GM19099 (cell line): ENCODE data around the gene COL13A1.

ENCODE experiments used
- POLR2A ChIP-seq: IDR thresholded peaks from 3 replicates; pipeline ENCODE4 v1.6.1; 2011; ENCODE audit warnings: low read depth; ENCODE audit not compliant: insufficient read length; ENCODE audit errors: extremely low read depth

COL13A1 gene

DNA sequence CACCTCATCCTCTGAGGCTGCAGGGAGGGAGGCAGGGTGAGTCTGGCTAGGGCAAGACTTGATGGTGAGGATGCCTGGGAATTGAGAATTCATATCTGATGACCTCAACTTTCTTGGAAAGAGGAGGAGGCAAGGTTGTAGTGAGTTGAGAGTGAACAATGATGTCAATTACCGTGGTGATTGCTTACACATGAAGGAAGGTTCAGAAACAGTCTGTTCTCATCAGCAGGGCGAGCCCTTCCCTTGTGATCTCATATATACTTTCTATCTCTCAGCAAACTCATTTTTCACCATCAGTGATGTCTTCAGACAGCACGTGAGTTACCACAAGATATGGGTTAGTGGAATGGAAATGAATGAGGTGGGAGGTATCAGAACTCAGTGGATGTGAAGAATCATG, 20.1 kb upstream of the COL13A1 start:
- no peak for TF ChIP-seq POLR2A

DNA sequence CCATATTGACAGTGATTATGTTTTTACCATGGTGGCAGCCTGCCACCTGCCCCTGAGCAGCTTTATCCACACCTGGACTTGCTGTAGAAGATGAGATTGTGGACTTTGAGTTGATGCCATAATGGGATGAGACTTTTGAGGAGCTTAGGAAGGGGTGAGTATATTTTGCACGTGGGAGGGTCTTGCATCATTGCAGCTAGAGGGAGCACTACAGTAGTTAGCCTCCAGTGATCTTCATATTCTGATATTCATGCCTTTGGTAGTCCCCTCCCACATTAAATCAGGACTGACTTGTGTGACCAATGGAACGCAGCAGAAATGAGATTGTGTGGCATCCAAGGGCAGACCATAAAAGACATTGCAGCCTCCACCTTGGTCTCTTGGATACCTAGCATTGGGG, 18.2 kb upstream of the COL13A1 start:
- TF ChIP-seq POLR2A, result no peak

DNA sequence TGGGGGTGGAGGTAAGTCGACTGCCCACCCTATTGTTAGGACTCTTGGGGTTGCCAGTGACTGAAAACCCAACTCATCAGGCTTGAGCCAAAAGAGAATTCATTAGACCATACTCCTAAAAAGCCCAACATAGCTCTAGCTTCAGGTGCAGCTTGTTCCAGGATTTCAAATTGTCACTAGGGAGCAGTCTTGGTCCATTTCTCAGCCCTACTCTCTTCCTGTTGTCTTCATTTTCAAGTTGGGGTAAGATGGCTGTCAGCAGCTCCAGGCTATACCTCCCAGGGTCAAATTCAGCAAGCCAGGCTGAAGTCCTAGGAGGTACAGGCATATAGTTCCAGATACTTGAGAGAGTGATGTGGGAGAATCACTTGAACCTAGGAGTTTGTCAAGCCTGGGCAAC, 14.9 kb upstream of the COL13A1 start:
- no peak for TF ChIP-seq POLR2A

DNA sequence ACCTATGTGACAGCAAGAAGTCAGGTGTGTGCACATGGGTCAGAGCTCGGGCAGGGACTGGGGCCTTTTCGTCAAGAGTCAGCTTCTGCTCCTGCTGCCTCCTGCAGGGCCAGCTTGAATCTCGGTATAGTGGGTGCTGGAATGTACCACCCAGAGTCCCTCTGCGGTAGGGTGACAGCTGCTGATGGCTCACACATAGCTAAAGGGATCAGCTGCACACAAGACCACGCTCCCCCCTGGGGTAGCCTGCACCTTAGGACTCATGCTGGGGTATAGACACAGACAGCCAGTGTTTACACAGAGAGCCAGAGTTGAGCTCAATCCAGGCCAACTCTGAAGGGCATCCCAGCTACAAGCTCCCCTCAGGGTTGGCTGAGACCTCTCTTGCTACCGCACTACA, 14.0 kb upstream of the COL13A1 start:
- no peak for TF ChIP-seq POLR2A

DNA sequence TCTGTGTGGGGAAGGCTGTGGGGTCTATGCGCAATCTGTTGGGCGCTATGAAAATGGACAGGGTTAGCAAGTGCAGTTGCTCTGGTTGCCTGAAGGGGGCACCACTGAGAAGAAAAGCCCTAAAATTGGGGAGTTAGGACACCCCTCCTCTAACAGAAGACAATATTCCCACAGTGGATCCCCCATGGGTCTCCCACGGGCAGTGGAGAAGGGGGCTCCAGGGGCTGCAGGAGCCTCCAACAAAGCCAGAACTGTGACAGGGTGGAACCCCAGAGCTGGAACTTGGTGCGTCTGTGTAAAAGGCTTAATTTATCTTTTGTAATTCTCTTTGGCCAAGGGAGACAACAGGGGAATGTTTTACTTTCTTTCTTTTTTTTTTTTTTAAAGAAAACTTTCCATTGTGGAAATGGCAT, 12.5 kb upstream of the COL13A1 start:
- no peak for TF ChIP-seq POLR2A

DNA sequence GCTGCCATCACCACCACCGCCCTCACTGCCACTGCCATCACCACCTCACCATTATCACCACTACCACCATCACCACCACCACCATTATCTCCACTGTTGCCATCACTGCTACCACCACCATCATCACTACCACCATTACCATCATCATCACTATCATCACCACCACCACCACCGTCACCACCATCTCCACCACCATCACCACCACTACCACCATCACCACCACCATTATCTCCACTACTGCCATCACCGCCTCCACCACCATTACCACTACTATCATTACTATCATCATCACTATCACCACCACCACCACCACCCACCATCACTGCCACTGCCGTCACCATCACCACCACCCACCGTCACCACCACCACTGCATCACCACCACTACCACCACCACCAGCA, 9.9 kb upstream of the COL13A1 start:
- no peak for TF ChIP-seq POLR2A

DNA sequence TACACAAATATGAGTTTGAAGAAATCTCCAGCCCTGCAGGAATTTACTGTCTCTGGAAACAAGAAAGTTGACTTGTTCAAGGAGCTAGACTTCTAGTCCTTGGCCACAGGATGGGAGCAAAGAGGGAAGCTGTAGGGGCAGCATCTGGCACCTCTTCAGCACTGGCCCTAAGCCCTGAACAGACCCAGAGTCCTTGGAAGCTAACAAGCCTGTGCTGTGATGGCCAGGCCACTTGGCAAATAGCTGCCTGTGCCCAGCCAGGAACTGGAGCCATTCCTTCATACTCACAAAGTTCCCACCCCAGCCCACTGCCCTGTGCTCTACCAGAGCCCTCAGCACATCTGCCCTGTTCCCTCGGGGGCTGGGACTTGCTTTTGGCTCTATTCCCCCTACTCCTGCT, 9.4 kb upstream of the COL13A1 start:
- no peak for TF ChIP-seq POLR2A

DNA sequence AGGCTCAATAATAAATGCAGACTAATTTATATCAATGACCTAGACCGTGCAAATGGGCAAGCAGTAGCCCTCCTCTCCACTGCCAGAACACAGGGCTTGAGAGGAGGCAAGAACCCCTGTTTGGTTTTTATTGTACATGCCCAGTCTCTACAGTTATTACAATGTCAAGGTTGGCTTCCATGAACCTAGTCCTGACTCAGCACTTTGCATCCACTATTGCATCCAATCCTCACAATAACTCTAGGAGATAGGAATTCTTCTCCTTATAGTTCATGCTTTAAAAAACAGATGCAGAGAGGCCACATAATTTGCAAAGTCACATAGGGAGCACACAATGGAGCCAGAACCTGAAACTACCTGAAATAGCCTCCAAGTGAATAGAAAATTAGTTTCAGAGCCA, 7.0 kb upstream of the COL13A1 start:
- TF ChIP-seq POLR2A, result no peak

DNA sequence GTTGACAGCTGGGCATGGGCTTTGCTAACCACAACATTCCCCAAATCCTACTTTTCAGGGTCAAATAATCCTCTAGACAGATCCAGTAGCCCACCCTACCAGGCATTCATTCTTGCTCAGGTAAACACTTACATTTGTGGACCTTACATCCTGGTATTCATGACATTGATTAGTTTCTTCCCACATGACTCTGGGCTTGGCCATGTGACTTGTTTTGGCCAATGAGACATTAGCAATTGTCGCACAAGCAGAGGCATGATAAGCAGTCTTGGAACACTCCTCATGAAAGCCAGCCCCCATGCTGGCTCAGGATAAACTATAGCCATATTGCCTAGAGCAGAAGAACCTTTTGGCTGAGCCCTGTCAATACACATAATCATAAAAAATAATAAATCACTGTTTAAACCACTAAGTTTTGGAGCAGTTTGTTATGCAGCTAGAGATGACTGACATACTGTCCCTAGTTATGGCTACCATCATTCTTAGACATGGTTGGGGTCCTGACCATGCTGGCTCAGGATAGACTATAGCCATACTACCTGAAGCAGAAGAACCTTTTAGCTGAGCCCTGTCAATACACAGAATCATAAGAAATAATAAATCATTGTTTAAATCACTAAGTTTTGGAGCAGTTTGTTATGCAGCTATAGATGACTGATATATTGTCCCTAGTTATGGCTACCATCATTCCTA, 6.3 kb upstream of the COL13A1 start:
- no peak for TF ChIP-seq POLR2A

DNA sequence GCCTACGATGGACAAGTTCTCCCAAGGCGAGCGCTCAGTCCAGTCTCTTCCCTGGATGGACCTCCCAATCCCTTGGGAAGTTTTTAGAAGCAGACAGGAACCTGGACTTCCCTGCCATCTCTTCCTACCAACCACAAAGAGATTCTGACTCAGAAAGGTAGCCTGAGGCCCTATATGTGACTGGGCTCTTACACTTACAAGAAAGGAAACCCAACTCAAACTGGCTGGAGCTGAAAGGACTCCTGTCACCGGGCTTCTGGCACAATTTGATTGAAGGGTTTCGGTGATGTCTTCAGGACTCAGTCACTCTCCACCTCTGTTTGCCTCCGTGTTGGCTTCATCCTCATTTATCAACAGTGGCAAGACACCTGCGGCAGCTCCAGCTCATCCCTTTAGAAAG, 3.7 kb upstream of the COL13A1 start:
- TF ChIP-seq POLR2A, result no peak

DNA sequence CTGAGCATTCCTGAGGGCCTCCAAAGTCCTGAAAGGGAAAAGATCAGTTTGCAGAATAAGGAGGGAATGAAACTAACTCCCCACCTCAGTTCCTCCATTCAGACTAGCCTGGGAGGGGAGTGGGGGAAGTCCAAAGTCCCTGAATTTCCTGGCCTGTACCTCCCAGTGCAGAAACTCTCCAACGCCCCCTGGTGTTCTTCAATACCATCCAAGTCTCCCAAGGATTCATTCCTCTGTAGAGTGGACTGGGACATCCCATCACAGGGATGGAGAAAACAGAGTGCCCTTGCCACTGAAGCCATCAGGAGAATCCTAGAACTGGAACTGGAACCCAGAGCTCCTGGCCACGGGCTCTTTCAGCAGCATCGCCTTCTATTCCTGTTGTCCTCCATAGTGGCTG, 1.6 kb upstream of the COL13A1 start:
- no peak for TF ChIP-seq POLR2A

DNA sequence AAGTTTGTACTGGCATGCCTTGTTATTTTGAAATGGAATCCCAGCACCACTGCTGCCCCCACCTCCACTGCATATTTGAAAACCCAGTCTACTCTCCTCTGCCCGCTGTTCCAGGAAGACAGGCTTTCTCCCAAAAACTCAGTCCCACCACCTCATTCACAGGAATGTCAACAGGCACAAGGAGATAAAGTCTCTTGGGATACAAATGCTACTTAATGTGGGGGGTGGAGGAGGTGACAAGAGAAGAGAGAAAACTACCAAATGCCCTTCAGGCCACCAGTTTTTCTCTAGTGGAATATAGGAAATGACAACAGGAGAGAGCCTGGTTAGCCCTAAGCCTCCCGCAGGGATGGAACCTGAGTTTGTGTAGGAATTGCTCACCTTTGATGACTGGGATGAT, 1.0 kb upstream of the COL13A1 start:
- no peak for TF ChIP-seq POLR2A

DNA sequence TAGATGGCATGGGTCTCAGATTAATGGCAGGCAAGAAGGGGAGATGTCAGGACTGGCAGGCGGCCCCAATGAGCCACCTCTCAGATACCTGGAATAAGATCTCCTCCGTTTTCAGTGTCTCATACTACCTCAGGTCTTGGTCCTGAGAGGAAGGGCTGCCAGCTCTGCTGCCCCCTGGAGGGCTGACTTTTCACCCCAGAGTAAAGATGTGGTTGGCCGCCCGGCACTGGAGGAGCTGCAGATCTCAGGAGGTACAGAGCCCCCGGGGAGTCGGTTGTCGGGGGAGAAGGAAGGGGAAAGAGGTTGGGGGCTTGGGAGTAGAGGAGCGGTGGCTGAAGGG, 642 bp upstream of the COL13A1 start:
- TF ChIP-seq POLR2A, result no peak

DNA sequence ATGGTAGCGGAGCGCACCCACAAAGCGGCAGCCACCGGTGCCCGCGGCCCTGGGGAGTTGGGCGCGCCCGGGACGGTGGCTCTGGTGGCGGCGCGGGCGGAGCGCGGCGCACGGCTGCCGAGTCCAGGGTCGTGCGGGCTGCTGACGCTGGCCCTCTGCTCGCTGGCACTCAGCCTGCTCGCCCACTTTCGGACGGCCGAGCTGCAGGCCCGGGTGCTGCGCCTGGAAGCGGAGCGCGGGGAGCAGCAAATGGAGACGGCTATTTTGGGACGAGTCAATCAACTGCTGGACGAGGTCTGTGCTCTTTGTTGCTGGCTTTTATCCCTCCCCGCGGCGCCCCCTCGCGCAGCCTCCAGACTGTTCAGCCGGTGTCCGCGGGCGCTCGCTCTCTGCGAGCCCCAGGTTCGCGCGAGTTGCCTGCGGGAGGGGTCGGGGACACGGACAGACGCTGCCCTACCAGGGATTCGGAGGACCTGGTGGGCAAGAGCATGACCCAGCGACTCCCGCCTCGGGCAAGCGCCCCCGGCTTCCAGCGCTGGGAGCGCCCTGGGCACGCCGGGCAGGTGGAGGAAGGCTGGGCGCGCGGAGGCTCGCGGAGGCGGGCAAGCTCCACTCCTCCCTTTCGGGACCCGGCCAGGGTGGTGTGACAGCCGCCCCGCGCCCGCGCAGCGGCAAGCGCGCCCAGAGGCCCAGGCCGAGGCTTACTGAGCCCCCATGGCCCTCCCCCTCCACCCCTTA, 887 bp downstream of the COL13A1 start:
- no peak for TF ChIP-seq POLR2A

DNA sequence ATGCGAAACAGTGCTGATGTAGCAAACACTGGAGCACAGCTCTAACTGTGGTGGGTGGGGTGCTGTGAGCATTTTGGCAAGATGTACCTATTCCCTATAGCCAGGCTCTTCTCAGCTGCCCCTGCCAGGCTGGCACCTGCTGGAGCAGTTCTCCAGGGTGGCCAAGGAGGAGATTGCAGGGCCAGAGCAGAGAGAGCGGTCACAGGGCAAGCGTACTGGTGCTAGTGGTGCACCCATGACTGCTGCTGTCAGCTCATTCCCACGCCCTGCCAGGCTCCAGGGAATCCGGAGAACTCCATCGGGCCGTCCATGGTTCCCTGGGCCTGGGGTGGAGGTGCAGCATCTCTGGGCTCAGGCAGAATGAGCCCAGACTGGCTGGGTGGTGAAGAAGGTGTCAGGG, 2.1 kb downstream of the COL13A1 start:
- TF ChIP-seq POLR2A, result no peak

DNA sequence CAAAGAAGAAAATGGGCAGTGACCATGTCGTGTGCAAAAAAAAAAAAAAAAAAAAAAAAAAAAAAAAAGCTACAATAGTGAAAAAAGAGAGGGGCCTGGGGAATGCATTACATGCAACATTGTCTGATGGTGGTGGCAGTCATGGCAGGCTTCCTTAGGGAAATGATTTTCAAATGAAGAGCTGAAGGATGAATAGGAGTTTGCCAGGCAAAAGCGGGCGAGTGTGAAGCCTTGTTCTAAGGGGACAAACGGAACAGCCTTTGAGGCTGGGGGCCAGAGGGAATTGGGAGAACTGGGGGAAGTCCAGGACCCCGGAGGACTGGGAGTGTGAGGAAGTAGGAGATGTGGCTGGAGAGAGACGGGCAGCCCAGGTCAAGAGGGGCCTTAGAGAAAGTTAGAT, 3.1 kb downstream of the COL13A1 start:
- no peak for TF ChIP-seq POLR2A

DNA sequence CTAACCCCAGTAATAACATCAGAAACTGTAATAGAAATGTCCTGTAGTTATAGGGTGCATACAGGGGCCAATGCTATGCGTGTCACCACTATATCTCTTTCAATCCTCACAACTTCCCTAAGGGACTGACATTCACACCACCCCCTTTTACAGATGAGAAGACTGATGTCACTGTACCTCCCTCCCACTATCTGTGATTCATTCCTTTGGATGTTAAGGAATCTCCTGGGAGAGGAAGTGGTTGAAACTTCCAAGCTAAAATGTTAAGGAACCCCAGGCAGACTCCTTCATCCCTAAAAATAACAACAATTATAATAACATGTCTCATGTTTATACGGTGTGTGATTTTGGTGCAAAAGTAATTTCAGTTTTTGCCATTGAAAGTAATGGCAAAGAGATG, 5.4 kb downstream of the COL13A1 start:
- TF ChIP-seq POLR2A, result no peak

DNA sequence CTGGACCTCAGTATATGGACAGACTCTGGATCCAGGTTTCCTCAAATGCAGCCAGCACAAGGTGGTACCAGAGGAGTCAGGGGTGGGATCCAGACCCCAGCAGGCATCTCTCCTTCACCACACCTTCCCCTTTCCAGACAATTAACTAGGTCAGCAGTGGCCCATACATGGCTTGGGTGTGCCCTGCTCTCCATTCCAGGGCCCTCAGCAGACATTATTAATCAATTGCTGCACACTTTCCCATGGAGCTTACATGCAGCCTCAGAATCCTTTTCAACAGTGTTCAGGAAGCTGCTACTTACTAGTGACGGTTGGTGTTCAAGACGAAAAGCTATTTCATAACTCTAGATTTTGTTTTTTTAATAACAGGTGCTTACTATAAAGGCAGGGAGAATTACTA, 6.0 kb downstream of the COL13A1 start:
- TF ChIP-seq POLR2A, result no peak

DNA sequence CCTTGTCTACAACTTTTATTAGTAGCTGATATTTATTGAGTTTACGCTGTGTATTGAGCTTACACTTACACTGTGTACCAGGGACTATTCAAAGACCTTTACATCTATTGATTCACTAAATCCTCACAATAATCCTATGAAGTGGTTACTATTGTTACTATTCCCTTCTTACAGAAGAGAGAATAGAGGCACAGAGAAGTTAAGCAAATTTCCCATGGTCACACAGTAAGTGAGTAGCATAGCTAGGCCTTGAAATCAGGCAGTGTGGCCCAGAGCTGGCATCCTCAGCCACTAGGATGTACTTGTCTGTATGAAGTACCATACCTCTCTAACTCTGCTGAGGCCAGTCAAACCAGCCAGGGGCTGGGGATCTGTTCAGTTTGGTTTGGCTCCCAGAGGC, 7.6 kb downstream of the COL13A1 start:
- no peak for TF ChIP-seq POLR2A
